ENCODE data around the gene CHAMP1.

The CHAMP1 gene

DNA sequence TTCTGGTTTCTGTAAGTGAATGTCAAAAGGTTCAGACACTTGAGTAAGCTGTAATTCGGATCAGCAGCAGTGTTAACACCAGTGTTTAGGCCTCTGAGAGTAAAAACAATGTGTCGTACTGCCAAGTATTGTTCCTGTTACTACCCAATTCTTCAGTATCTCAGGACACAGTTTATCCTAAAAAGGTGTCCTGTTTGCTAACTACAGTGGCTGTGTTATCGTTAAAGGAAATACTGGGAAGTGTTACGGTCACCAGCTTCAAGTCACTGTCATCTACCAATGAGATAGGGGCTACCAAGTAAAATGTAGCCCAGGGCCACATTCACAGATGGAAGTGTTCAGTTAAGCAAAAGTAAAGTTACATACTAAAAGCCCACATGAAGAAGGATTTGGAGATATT is 35.2 kb upstream of the CHAMP1 start:
- ChIA-PET CTCF (no interaction called here), POLR2A (no interaction called here)
- H3K36me3 ChIP-seq (ENCODE audit: control insufficient read depth in 2 of 2, insufficient read depth in 1 of 2, low read length in 2 of 2) = peaks cover 9 to 30% of the 10 kb centered on the region in 2 experiments; a peak in 2 of 3 replicates
- H3K4me1 ChIP-seq (ENCODE audit: control insufficient read depth, insufficient read depth, low read length) = no peaks in the 10 kb centered on the region
- TF ChIP-seq ZNF518A (tag by site-specific recombination; conservative IDR thresholded peaks at IDR 0.05; ENCODE audit: low read depth) = no peak
- peak; percentile 52; the same call in 1 of the 2 replicates for TF ChIP-seq ZNF600 (tag by site-specific recombination; IDR thresholded peaks at IDR 0.05)
- no peaks in the 10 kb centered on the region for H3K9me3 ChIP-seq (ENCODE audit: control insufficient read depth, insufficient read depth, low read depth, low read length)
- no peak overlapping the region for H3K4me3 ChIP-seq (ENCODE audit: low read depth, low read length)
- no peak overlapping the region for H3K27ac ChIP-seq (ENCODE audit: extremely low read depth, low read depth, low read length)

DNA sequence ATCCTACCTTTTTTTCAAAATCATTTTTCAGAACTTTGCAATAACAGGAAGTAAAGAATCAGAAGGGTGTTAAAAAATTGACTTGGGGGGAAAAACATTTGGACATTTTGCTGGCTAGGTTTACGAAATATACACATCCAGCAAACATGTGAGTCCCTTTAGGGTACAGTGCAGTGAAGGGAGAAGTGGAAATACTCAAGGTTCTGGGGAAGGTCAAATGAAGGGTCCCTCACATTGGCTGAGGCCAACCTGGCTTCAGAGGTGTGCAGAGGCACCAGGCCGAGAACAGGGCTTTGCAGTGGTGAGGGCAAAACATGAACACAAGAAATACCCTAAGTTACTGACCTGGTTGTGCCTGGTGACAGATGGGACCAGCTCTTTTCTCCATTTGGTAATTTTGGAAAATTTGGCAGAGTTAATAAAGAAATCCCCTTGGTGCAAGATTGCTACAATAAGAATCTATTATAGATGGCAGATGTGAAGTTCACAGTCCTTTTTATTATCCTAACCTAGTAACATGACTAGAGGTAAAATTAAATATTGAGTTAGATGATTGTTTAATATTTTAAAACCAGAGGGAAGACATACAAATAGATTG is 34.4 kb upstream of the CHAMP1 start:
- ChIA-PET CTCF (interaction anchor here (0.8 kb wide), 1 partner anchor 42 kb away, joined by 4 read pairs; no protein-coding TSS in a partner anchor), POLR2A (interaction anchor here (0.9 kb wide), 1 partner anchor 35 kb away, joined by 3 read pairs; no protein-coding TSS in a partner anchor)
- Histone ChIP-seq H3K27ac (ENCODE audit: extremely low read depth, low read depth, low read length) (no peak overlapping the region), H3K9me3 (ENCODE audit: control insufficient read depth, insufficient read depth, low read depth, low read length) (no peaks in the 10 kb centered on the region), H3K4me1 (ENCODE audit: control insufficient read depth, insufficient read depth, low read length) (no peaks in the 10 kb centered on the region), H3K36me3 (ENCODE audit: control insufficient read depth in 2 of 2, insufficient read depth in 1 of 2, low read length in 2 of 2) (peaks cover 15 to 31% of the 10 kb centered on the region in 2 experiments; a peak in 2 of 3 replicates), H3K4me3 (ENCODE audit: low read depth, low read length) (no peak overlapping the region)
- no peak for TF ChIP-seq ZNF18 (tag by site-specific recombination; IDR thresholded peaks at IDR 0.05)
- TF ChIP-seq PRDM10 (tag by site-specific recombination; IDR thresholded peaks at IDR 0.05) = no peak
- no peak for TF ChIP-seq ZNF830 (tag by site-specific recombination; IDR thresholded peaks at IDR 0.05; ENCODE audit: low read depth)
- TF ChIP-seq, protein P1, sequence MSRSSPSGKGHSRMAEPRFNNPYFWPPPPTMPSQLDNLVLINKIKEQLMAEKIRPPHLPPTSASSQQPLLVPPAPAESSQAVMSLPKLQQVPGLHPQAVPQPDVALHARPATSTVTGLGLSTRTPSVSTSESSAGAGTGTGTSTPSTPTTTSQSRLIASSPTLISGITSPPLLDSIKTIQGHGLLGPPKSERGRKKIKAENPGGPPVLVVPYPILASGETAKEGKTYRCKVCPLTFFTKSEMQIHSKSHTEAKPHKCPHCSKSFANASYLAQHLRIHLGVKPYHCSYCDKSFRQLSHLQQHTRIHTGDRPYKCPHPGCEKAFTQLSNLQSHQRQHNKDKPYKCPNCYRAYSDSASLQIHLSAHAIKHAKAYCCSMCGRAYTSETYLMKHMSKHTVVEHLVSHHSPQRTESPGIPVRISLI (tag by site-specific recombination; IDR thresholded peaks at IDR 0.05) = no peak
- TF ChIP-seq, protein P2, sequence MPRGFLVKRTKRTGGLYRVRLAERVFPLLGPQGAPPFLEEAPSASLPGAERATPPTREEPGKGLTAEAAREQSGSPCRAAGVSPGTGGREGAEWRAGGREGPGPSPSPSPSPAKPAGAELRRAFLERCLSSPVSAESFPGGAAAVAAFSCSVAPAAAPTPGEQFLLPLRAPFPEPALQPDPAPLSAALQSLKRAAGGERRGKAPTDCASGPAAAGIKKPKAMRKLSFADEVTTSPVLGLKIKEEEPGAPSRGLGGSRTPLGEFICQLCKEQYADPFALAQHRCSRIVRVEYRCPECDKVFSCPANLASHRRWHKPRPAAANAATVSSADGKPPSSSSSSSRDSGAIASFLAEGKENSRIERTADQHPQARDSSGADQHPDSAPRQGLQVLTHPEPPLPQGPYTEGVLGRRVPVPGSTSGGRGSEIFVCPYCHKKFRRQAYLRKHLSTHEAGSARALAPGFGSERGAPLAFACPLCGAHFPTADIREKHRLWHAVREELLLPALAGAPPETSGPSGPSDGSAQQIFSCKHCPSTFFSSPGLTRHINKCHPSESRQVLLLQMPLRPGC (tag by site-specific recombination; IDR thresholded peaks at IDR 0.05) = no peak
- TF ChIP-seq ZBTB26 (tag by site-specific recombination; optimal IDR thresholded peaks at IDR 0.05) = no peak
- no peak for TF ChIP-seq ZNF529 (tag by site-specific recombination; IDR thresholded peaks at IDR 0.05; ENCODE audit: insufficient replicate concordance)
